ENCODE measurements around the gene NAGPA.

Gene NAGPA

DNA sequence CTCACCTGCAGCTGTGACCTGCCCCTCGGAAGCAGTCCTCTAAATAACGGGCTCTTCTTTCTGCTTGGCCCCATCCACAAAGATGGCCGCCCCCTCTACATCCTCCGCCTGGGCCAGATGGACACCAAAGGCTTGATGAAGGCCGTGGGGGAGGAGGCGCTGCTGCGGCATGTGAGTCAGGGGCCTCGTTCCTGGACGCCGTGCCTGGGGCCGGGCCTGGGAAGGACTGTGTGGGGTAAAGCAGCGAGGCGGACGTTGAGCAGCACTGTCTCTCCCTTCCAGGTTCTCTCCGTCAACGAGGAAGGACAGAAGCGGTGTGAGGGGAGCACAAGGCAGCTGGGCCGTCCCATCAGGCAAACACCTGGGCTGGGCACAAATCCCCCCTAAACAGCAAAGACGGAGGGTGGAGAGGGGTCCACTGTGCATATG lies 33.1 kb downstream of the NAGPA start:
- no peak for DNase-seq

GRCh38 chr16:4994719-4995434 lies 38.9 kb downstream of the NAGPA start:
- no peak for DNase-seq

DNA sequence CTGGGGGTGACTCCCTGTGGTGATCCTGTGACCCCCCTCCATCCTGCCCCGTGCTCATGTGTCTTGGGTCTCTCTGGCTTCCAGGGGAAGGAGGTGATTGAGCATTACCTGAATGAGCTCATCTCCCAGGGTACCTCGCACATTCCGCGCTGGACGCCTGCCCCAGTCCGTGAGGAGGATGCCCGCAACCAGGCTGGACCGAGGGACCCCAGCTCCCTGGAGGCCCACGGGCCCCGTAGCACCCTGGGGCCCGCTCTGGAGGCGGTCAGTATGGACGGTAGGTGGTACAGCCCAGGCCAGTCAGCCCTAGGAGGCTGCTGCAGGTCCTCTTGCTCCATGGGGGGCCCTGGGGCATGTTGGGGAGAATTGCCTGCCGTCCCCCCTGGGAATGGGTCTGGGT lies 42.0 kb downstream of the NAGPA start:
- no peak for DNase-seq

GRCh38 chr16:4990415-4990814 lies 43.3 kb downstream of the NAGPA start:
- no peak for DNase-seq

- no peak for DNase-seq
These were observed 44.2 kb downstream of the NAGPA start for GRCh38 chr16:4989391-4990006.

- DNase-seq = no peak
These were observed 45.1 kb downstream of the NAGPA start for GRCh38 chr16:4988647-4989046.

DNA sequence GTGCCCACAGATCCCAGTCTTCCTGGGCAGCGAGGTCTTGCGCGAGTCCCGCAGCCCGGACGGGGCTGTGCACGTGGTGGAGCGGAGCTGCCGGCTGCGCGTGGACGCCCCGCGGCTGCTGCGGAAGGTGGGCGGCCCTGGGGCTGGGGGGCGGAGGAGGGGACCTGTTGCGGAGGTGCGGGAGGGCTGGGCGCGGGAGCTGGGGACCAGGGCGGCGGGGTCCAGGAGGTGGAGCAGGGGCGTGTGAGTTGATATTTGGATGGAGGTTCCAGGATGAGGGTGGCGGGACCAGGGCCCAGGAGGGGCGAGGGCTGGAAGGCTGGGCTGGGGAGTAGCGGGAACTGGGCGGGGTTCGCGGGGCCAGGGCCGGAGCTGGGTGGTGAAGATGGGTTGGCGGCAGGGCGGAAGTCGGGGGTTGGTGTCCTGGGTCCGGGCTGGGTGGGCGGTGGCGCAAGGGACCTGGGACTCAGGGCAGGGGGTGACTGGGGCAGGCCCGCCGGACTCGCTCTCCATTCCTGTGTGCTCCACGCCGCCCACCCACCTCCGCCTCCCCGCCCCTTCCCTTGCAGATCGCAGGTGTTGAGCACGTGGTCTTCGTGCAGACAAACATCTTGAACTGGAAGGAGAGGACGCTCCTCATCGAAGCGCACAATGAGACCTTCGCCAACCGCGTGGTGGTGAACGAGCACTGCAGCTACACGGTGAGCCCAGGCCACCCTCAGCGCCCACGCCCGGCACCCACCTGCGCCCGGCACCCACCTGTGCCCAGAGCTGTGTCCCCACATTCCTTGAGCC lies 46.0 kb downstream of the NAGPA start:
- no peak for DNase-seq

- DNase-seq = no peak
These were observed 46.5 kb downstream of the NAGPA start for GRCh38 chr16:4987250-4987579.

- no peak for DNase-seq
These were observed 49.4 kb downstream of the NAGPA start for GRCh38 chr16:4984174-4984990.

DNA sequence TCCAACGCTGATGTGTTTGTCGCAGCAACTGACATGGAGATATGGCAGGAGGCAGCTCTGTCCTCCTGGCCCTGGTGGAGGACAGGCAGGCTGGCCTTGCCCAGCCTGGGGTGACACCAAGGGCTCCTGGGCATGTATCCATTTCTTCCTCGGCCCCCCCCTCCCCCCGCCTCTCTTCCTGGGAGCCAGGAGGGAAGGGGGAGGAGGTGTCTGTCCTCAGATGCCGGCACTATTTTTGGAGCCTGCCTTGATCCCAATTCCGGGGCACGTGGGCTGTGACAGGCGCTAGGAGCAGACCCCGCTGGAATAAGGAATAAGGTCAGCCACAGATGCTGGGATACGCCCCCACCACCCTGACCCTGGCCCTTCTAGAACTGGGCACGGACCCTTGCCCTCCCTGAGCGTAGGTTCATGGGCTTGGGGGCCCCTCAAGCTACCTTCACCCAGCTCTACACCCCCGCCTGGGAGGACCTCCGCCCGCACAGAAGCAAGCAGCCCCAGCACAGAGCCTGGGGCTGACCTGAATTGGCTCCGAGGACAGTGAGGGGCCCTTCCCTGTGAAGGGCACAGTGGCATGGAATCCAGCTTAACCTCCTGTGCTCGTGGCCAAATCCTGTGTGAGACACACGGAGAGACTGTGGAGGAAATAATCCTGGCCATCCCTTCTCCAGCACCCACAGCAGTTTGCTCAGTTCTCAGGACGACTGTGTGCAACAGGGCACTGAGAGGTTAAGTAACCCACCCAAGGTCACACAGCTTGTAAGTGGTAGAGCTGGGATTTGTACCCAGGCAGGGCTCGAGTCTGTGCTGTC lies 51.5 kb downstream of the NAGPA start:
- no peak for DNase-seq

DNA sequence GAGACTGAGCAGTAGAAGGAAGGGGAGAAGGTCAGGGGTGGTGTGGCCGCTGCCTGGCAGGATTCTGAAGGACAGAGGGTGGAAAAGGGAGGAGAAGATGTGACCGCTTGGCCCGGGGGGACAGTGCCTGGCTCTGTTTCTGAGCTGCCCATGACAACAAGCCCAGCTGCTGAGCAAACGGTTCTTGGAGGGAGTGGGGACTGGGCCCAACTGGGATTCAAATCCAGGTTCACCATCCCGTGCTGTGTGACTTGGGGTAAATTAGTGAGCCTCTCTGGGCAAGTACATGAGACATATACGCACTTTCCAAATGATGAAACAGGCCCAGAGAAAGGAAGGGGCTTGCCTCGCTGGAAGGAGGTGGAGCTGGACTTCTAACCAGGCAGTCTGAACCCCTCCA lies 52.3 kb downstream of the NAGPA start:
- no peak for DNase-seq

DNA sequence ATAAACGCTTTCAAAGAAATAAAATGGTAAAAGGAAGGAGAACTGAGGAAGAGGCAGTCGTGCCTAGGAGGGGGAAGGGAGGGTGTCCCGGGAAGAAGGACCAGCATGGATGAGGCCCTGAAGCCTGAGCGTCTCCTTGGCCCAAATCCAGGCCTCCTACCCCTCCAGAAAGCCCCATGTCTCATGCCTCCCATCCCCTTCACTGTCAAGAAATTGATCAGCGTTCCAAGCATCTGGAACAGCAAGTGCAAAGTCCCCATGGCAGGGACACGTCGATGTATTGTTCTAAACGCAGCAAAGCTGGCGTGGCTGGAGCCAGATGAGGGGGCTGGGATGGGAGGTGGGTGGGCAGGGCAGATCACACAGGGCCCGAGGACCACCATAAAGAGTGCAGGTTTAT lies 53.0 kb downstream of the NAGPA start:
- no peak for DNase-seq

DNA sequence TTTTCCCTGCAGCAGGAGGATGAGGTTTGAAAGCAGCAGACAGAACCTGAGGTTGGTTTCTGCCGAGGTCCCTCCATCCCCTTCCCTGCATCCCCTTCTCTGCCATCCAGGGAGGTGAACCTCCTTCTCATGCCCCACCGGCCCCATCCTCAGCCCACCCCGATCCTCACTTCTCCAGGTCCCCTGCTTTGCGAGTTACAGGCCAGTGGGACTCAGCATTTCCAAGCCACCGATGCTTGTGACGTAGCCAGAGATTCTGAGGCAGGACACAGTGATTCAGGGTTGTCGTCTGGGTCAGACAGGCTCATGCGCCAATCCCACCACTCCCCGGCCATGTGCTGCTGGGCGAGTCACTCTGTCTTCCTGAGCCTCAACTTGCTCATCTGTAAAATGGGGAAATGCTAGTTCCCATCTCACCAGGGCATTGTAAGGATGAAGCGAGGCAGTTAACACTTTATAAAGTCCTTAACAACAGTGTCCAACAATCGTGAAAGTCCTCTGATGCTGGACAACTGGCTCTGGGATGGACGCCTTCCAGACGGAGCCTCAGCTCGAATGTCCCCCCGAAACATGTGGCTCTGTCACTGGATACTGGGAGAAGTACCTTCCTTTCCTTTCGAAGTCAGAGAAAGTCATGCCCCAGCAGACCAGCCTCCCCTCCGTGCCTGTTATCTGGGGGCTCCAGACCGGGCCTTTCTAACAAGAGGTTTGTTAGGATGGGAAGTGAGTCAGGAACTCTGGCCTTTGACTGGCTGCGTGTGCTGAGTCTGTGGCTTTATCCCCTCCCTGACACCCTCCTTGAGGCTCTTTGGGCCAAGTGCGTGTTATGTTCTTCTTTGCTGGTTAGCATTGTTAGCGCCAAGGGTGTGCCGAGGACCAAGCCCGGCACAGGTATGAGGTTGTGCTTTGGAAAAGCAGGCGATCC lies 53.7 kb downstream of the NAGPA start:
- DNase-seq = no peak

DNA sequence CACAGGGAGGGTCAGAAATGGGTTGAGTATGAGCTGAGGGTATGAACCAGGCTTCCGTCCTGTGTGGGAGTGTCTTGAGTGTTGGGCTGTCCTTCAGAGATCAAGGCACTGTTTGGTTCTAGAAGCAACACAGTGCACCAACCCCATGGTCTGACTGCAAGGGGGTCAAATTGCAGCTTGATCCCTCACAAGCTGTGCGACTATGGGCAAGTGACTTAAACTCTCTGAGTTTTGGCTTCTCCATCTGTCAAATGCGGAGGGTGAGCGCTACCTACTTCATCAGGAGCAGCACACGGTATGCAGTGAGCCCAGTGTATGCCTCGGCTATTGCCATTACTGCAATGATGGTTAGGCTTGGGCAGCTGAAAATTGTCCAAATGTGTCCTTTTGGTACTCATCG lies 54.6 kb downstream of the NAGPA start:
- DNase-seq = no peak

DNA sequence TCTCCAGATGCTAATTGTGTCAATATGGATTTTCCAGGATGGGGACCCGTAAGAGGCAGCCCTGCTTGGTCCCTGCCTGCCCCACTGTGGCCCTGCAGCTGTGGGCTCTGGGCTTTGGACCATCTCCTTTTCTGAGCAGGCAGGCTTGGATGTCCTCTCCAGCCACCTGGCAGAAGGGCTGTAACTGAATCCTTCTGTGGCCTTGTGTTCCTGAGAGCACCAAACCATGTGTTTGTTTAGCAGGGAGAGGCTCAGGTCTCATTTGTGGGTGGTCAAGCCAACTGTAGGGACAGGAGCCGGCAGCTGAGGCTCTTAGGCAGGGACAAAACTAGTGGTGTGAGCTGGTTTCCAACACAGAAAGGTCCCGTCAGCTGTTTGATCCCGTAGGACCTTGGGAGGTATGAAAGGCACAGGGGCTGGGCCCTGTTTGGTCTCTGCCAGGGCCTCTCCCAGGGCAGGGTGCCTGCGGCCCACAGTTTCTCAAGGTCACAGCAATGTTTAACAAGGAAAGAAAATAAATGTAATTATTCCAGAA lies 57.1 kb downstream of the NAGPA start:
- DNase-seq = no peak

- no peak for DNase-seq
These were observed 57.7 kb downstream of the NAGPA start for GRCh38 chr16:4976079-4976478.
